Osteocyte (in vitro differentiated cells): ENCODE data around the gene SERINC2. TPM values are rescaled to one million over a fixed set of nuclear protein-coding genes. Genes with fewer than 3 reads are reported as not detected.
"Not testable (repeated sequence)": the region's sequence is repeated elsewhere in the genome, so short reads cannot be mapped to it uniquely, and the experiment has no call there.

ENCODE experiments used
- DNase-seq: peaks from one replicate; pipeline ENCODE4 v3.0.0; 2021; ENCODE audit warnings: mixed read lengths; ENCODE audit not compliant: unreplicated experiment; ENCODE audit errors: extremely low spot score
- H3K27ac Mint-ChIP-seq: one replicate; pipeline ENCODE4 v1.8.0; 2021; ENCODE audit warnings: mild to moderate bottlenecking, mixed read lengths; ENCODE audit not compliant: unreplicated experiment
- H3K27me3 Mint-ChIP-seq: one replicate; pipeline ENCODE4 v1.8.0; 2021; ENCODE audit warnings: mixed read lengths; ENCODE audit not compliant: unreplicated experiment
- H3K36me3 Mint-ChIP-seq: one replicate; pipeline ENCODE4 v1.8.0; 2021; ENCODE audit warnings: mixed read lengths; ENCODE audit not compliant: unreplicated experiment
- H3K4me1 Mint-ChIP-seq: one replicate; pipeline ENCODE4 v1.8.0; 2021; ENCODE audit warnings: mixed read lengths; ENCODE audit not compliant: unreplicated experiment
- H3K4me3 Mint-ChIP-seq: one replicate; pipeline ENCODE4 v1.8.0; 2021; ENCODE audit warnings: mild to moderate bottlenecking, moderate library complexity, mixed read lengths; ENCODE audit not compliant: unreplicated experiment
- H3K9me3 Mint-ChIP-seq: one replicate; pipeline ENCODE4 v1.8.0; 2021; ENCODE audit warnings: mixed read lengths; ENCODE audit not compliant: unreplicated experiment
- CTCF ChIP-seq: fragments of 200-600 bp; sonication (generic); IDR thresholded peaks from 2 replicates; pipeline ENCODE4 v1.5.0; 2021; ENCODE audit warnings: antibody characterized with exemption, mild to moderate bottlenecking, moderate library complexity
- total RNA-seq: library from RNA; stranded (reverse); gene quantifications from 2 replicates; pipeline ENCODE4 v1.2.1, GENCODE V29; 2021

The SERINC2 gene
- total RNA-seq, 1 donor from 2014 or later: 4.2 TPM

GRCh38 chr1:31425301-31426081 lies 12.5 kb downstream of the SERINC2 start:
- Mint-ChIP-seq H3K4me1 (peaks cover 4% of the 10 kb centered on the region), H3K36me3 (no peaks in the 10 kb centered on the region), H3K9me3 (no peaks in the 10 kb centered on the region), H3K27ac (no peak overlapping the region), H3K27me3 (peaks cover 2% of the 10 kb centered on the region), H3K4me3 (no peak overlapping the region)
- DNase-seq: no peak
- no peak for TF ChIP-seq CTCF

GRCh38 chr1:31426249-31426922 lies 13.4 kb downstream of the SERINC2 start:
- Mint-ChIP-seq H3K36me3 (no peaks in the 10 kb centered on the region), H3K27ac (no peak overlapping the region), H3K27me3 (peaks cover 2% of the 10 kb centered on the region), H3K4me3 (no peak overlapping the region), H3K9me3 (no peaks in the 10 kb centered on the region), H3K4me1 (peaks cover 4% of the 10 kb centered on the region)
- TF ChIP-seq CTCF: no peak
- DNase-seq: no peak

GRCh38 chr1:31427322-31427721 lies 14.3 kb downstream of the SERINC2 start:
- Mint-ChIP-seq H3K4me3 (no peak overlapping the region), H3K4me1 (peaks cover 4% of the 10 kb centered on the region), H3K27me3 (peaks cover 2% of the 10 kb centered on the region), H3K36me3 (no peaks in the 10 kb centered on the region), H3K27ac (no peak overlapping the region), H3K9me3 (no peaks in the 10 kb centered on the region)
- TF ChIP-seq CTCF: no peak
- no peak for DNase-seq

- H3K27ac Mint-ChIP-seq: no peak overlapping the region
- no peak overlapping the region for H3K4me3 Mint-ChIP-seq
- no peaks in the 10 kb centered on the region for H3K4me1 Mint-ChIP-seq
- H3K27me3 Mint-ChIP-seq: no peaks in the 10 kb centered on the region
- H3K36me3 Mint-ChIP-seq: no peaks in the 10 kb centered on the region
- no peak for DNase-seq
- no peaks in the 10 kb centered on the region for H3K9me3 Mint-ChIP-seq
- no peak for TF ChIP-seq CTCF
These were observed 15.6 kb downstream of the SERINC2 start for GRCh38 chr1:31428436-31429221.

GRCh38 chr1:31429583-31429982 lies 16.6 kb downstream of the SERINC2 start:
- DNase-seq: no peak
- H3K27me3 Mint-ChIP-seq: no peaks in the 10 kb centered on the region
- peaks cover 4% of the 10 kb centered on the region for H3K4me1 Mint-ChIP-seq
- H3K27ac Mint-ChIP-seq: no peak overlapping the region
- no peaks in the 10 kb centered on the region for H3K36me3 Mint-ChIP-seq
- H3K4me3 Mint-ChIP-seq: no peak overlapping the region
- no peaks in the 10 kb centered on the region for H3K9me3 Mint-ChIP-seq
- TF ChIP-seq CTCF: no peak

GRCh38 chr1:31431351-31432257 lies 18.6 kb downstream of the SERINC2 start:
- not testable (repeated sequence) for H3K27me3 Mint-ChIP-seq, H3K27ac Mint-ChIP-seq, H3K9me3 Mint-ChIP-seq, H3K4me3 Mint-ChIP-seq, H3K36me3 Mint-ChIP-seq, DNase-seq, H3K4me1 Mint-ChIP-seq
